Measurements from ENCODE around the gene OR2B6. TPM values are rescaled to one million over a fixed set of nuclear protein-coding genes. Genes with fewer than 3 reads are reported as not detected.

Gene OR2B6
- total and polyA plus RNA-seq, 9 donors = 0.09 to 0.20 (median 0.15) TPM; not detected in 6

DNA sequence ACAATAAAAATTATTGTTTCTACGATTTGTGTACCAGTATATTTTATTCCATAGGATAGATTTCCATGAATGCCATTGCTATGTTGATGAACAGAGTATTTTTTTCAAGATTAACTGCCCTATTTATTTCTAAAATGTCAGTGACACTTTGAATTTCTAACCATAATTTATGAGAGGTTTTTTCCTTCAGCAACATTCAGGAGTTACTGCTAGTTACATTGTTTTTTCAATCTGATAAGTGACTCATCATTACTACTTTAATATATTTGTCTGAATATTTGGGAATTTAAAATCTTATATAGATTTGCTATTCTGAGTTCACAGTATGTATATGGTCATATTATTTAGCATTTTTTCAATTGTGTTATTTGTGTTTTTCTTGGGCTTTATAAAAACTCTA lies 6.0 kb upstream of the OR2B6 start:
- no peak overlapping the region for H3K27ac ChIP-seq (ENCODE audit: low read length)
- DNase-seq = no peak
- no peaks in the 10 kb centered on the region for H3K4me1 ChIP-seq (ENCODE audit: control insufficient read depth, insufficient read depth, low read length)
- H3K4me3 ChIP-seq (ENCODE audit: low read length) = no peak overlapping the region
- no CpG with 5 or more reads among the region's 1 CpG for WGBS (ENCODE audit: insufficient coverage)
- no peaks in the 10 kb centered on the region for H3K36me3 ChIP-seq (ENCODE audit: control insufficient read depth, insufficient read depth, low read length)
- H3K9me3 ChIP-seq (replicated peaks; ENCODE audit: control insufficient read depth, low read depth, low read length) = no peaks in the 10 kb centered on the region
- H3K27me3 ChIP-seq (ENCODE audit: control insufficient read depth, insufficient read depth, low read length) = no peaks in the 10 kb centered on the region

DNA sequence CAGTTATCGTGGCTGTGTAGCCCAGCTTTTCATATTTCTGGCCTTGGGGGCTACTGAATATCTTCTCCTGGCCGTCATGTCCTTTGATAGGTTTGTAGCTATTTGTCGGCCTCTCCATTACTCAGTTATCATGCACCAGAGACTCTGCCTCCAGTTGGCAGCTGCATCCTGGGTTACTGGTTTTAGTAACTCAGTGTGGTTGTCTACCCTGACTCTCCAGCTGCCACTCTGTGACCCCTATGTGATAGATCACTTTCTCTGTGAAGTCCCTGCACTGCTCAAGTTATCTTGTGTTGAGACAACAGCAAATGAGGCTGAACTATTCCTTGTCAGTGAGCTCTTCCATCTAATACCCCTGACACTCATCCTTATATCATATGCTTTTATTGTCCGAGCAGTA lies 475 bp downstream of the OR2B6 start:
- no peaks in the 10 kb centered on the region for H3K36me3 ChIP-seq (ENCODE audit: control insufficient read depth, insufficient read depth, low read length)
- no peak overlapping the region for H3K27ac ChIP-seq (ENCODE audit: low read length)
- 100% methylated on average over 1 of the region's 4 CpGs for WGBS (ENCODE audit: insufficient coverage)
- DNase-seq = no peak
- H3K27me3 ChIP-seq (ENCODE audit: control insufficient read depth, insufficient read depth, low read length) = no peaks in the 10 kb centered on the region
- no peaks in the 10 kb centered on the region for H3K4me1 ChIP-seq (ENCODE audit: control insufficient read depth, insufficient read depth, low read length)
- H3K4me3 ChIP-seq (ENCODE audit: low read length) = no peak overlapping the region
- no peaks in the 10 kb centered on the region for H3K9me3 ChIP-seq (replicated peaks; ENCODE audit: control insufficient read depth, low read depth, low read length)

- WGBS (ENCODE audit: insufficient coverage) = no CpG with 5 or more reads among the region's 3 CpGs
- Histone ChIP-seq H3K36me3 (ENCODE audit: control insufficient read depth, insufficient read depth, low read length) (no peaks in the 10 kb centered on the region), H3K27me3 (ENCODE audit: control insufficient read depth, insufficient read depth, low read length) (no peaks in the 10 kb centered on the region), H3K4me3 (ENCODE audit: low read length) (no peak overlapping the region), H3K4me1 (ENCODE audit: control insufficient read depth, insufficient read depth, low read length) (no peaks in the 10 kb centered on the region), H3K27ac (ENCODE audit: low read length) (no peak overlapping the region), H3K9me3 (replicated peaks; ENCODE audit: control insufficient read depth, low read depth, low read length) (no peaks in the 10 kb centered on the region)
- DNase-seq = no peak
These were observed 5.5 kb downstream of the OR2B6 start for GRCh38 chr6:27962506-27962905.

DNA sequence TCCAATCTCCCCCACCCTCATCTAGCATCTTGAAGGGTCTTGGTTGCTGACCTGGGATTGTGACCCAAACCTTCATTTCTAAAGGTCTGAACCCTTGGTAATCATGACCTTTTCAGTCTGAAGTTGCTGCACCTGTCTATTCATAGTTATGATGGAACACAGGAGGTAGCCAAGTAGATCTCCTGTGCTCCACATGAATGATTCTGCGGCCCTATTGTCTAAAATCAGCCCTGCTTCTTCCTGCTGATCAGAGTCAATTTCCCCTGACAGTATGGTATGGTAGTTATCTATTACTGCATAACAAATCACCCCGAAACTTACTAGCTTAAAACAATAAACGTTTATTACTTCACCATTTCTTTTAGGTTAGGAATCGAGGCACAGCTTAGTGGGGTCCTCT lies 9.0 kb downstream of the OR2B6 start:
- no peaks in the 10 kb centered on the region for H3K36me3 ChIP-seq (ENCODE audit: control insufficient read depth, insufficient read depth, low read length)
- H3K9me3 ChIP-seq (replicated peaks; ENCODE audit: control insufficient read depth, low read depth, low read length) = peaks cover 3% of the 10 kb centered on the region
- no peaks in the 10 kb centered on the region for H3K4me1 ChIP-seq (ENCODE audit: control insufficient read depth, insufficient read depth, low read length)
- DNase-seq = no peak
- no CpG with 5 or more reads among the region's 4 CpGs for WGBS (ENCODE audit: insufficient coverage)
- no peaks in the 10 kb centered on the region for H3K27me3 ChIP-seq (ENCODE audit: control insufficient read depth, insufficient read depth, low read length)
- H3K4me3 ChIP-seq (ENCODE audit: low read length) = no peak overlapping the region
- no peak overlapping the region for H3K27ac ChIP-seq (ENCODE audit: low read length)

GRCh38 chr6:27966816-27967426 lies 9.9 kb downstream of the OR2B6 start:
- no peak for DNase-seq
- H3K4me1 ChIP-seq (ENCODE audit: control insufficient read depth, insufficient read depth, low read length) = no peaks in the 10 kb centered on the region
- peaks cover 3% of the 10 kb centered on the region for H3K9me3 ChIP-seq (replicated peaks; ENCODE audit: control insufficient read depth, low read depth, low read length)
- no peak overlapping the region for H3K27ac ChIP-seq (ENCODE audit: low read length)
- no peak overlapping the region for H3K4me3 ChIP-seq (ENCODE audit: low read length)
- WGBS (ENCODE audit: insufficient coverage) = 95% methylated on average over 10 of the region's 23 CpGs
- H3K36me3 ChIP-seq (ENCODE audit: control insufficient read depth, insufficient read depth, low read length) = no peaks in the 10 kb centered on the region
- no peaks in the 10 kb centered on the region for H3K27me3 ChIP-seq (ENCODE audit: control insufficient read depth, insufficient read depth, low read length)

GRCh38 chr6:27970444-27970843 lies 13.4 kb downstream of the OR2B6 start:
- Histone ChIP-seq H3K4me1 (ENCODE audit: control insufficient read depth, insufficient read depth, low read length) (no peaks in the 10 kb centered on the region), H3K27ac (ENCODE audit: low read length) (no peak overlapping the region), H3K27me3 (ENCODE audit: control insufficient read depth, insufficient read depth, low read length) (no peaks in the 10 kb centered on the region), H3K9me3 (replicated peaks; ENCODE audit: control insufficient read depth, low read depth, low read length) (peaks cover 3% of the 10 kb centered on the region), H3K36me3 (ENCODE audit: control insufficient read depth, insufficient read depth, low read length) (no peaks in the 10 kb centered on the region), H3K4me3 (ENCODE audit: low read length) (no peak overlapping the region)
- no CpG with 5 or more reads among the region's 2 CpGs for WGBS (ENCODE audit: insufficient coverage)
- DNase-seq = no peak

DNA sequence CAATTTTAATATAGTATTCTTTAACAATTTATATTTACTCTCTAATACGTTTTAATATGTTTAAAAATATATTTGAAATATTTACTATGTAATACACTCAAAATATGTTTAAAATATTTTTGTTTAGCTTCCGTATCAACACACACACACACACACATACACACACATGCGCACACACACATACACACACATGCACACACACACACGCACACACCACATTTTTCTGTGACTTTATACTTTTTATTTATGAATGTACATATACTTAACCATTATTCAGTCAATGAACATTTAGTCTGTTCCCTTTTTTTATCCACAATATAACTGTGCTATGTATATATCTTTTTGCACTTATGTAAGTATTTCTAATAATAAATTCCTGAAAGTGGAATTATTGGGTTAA lies 15.7 kb downstream of the OR2B6 start:
- no peak for DNase-seq
- Histone ChIP-seq H3K9me3 (replicated peaks; ENCODE audit: control insufficient read depth, low read depth, low read length) (peaks cover 3% of the 10 kb centered on the region), H3K27me3 (ENCODE audit: control insufficient read depth, insufficient read depth, low read length) (no peaks in the 10 kb centered on the region), H3K4me1 (ENCODE audit: control insufficient read depth, insufficient read depth, low read length) (no peaks in the 10 kb centered on the region), H3K4me3 (ENCODE audit: low read length) (no peak overlapping the region), H3K27ac (ENCODE audit: low read length) (no peak overlapping the region), H3K36me3 (ENCODE audit: control insufficient read depth, insufficient read depth, low read length) (no peaks in the 10 kb centered on the region)
- no CpG with 5 or more reads among the region's 4 CpGs for WGBS (ENCODE audit: insufficient coverage)

GRCh38 chr6:27977387-27977786 lies 20.3 kb downstream of the OR2B6 start:
- H3K36me3 ChIP-seq (ENCODE audit: control insufficient read depth, insufficient read depth, low read length) = no peaks in the 10 kb centered on the region
- 66% methylated on average over 7 of the region's 8 CpGs for WGBS (ENCODE audit: insufficient coverage)
- H3K27me3 ChIP-seq (ENCODE audit: control insufficient read depth, insufficient read depth, low read length) = no peaks in the 10 kb centered on the region
- H3K4me3 ChIP-seq (ENCODE audit: low read length) = no peak overlapping the region
- H3K27ac ChIP-seq (ENCODE audit: low read length) = no peak overlapping the region
- H3K4me1 ChIP-seq (ENCODE audit: control insufficient read depth, insufficient read depth, low read length) = no peaks in the 10 kb centered on the region
- no peaks in the 10 kb centered on the region for H3K9me3 ChIP-seq (replicated peaks; ENCODE audit: control insufficient read depth, low read depth, low read length)
- no peak for DNase-seq

- Histone ChIP-seq H3K36me3 (ENCODE audit: control insufficient read depth, insufficient read depth, low read length) (no peaks in the 10 kb centered on the region), H3K27me3 (ENCODE audit: control insufficient read depth, insufficient read depth, low read length) (no peaks in the 10 kb centered on the region), H3K4me3 (ENCODE audit: low read length) (no peak overlapping the region), H3K27ac (ENCODE audit: low read length) (no peak overlapping the region), H3K4me1 (ENCODE audit: control insufficient read depth, insufficient read depth, low read length) (no peaks in the 10 kb centered on the region), H3K9me3 (replicated peaks; ENCODE audit: control insufficient read depth, low read depth, low read length) (no peaks in the 10 kb centered on the region)
- no peak for DNase-seq
These were observed 21.7 kb downstream of the OR2B6 start for GRCh38 chr6:27978705-27979104.

- no peak overlapping the region for H3K27ac ChIP-seq (ENCODE audit: low read length)
- no CpG with 5 or more reads among the region's 1 CpG for WGBS (ENCODE audit: insufficient coverage)
- no peak for DNase-seq
These were observed 23.1 kb downstream of the OR2B6 start for GRCh38 chr6:27980111-27980510.

More at GRCh38 chr6:27980111-27980510, 23.1 kb downstream of the OR2B6 start:
- no peak overlapping the region for H3K4me3 ChIP-seq (ENCODE audit: low read length)
- H3K36me3 ChIP-seq (ENCODE audit: control insufficient read depth, insufficient read depth, low read length) = no peaks in the 10 kb centered on the region
- no peaks in the 10 kb centered on the region for H3K9me3 ChIP-seq (replicated peaks; ENCODE audit: control insufficient read depth, low read depth, low read length)
- no peaks in the 10 kb centered on the region for H3K4me1 ChIP-seq (ENCODE audit: control insufficient read depth, insufficient read depth, low read length)
- no peaks in the 10 kb centered on the region for H3K27me3 ChIP-seq (ENCODE audit: control insufficient read depth, insufficient read depth, low read length)

All from muscle of leg (tissue), 11 donors.